Dedifferentiated amniotic fluid mesenchymal stem cell (primary cell): ENCODE results near the gene ZNF280B.

Source experiments
- DNase-seq: peaks from one replicate; pipeline ENCODE4 v3.0.0-alpha.2; 2016; ENCODE audit errors: extremely low spot score

The ZNF280B gene

GRCh38 chr22:22508274-22509176 lies at the start of gene ZNF280B:
Gene ZNF280B (minus strand): TSS chr22:22508742. CDS start chr22:22489398, 19,344 bp downstream.
- DNase-seq: peak; percentile 42

- no peak for DNase-seq
Observed at GRCh38 chr22:22556995-22557925, 48.7 kb upstream of the ZNF280B start.

GRCh38 chr22:22556578-22556977 lies 48.0 kb upstream of the ZNF280B start:
- no peak for DNase-seq

- no peak for DNase-seq
Observed at GRCh38 chr22:22555596-22555995, 47.1 kb upstream of the ZNF280B start.

GRCh38 chr22:22554587-22555284 lies 46.2 kb upstream of the ZNF280B start:
- no peak for DNase-seq

GRCh38 chr22:22553735-22554586 lies 45.4 kb upstream of the ZNF280B start:
- no peak for DNase-seq

GRCh38 chr22:22553141-22553540 lies 44.6 kb upstream of the ZNF280B start:
- DNase-seq: no peak

- no peak for DNase-seq
Observed at GRCh38 chr22:22552630-22553029, 44.1 kb upstream of the ZNF280B start.

GRCh38 chr22:22550789-22551434 lies 42.4 kb upstream of the ZNF280B start:
- DNase-seq: no peak

GRCh38 chr22:22548910-22549309 lies 40.4 kb upstream of the ZNF280B start:
- no peak for DNase-seq

- no peak for DNase-seq
Observed at GRCh38 chr22:22548317-22548716, 39.8 kb upstream of the ZNF280B start.

GRCh38 chr22:22547692-22548300 lies 39.3 kb upstream of the ZNF280B start:
- DNase-seq: no peak

- DNase-seq: no peak
Observed at GRCh38 chr22:22547226-22547625, 38.7 kb upstream of the ZNF280B start.

GRCh38 chr22:22546490-22546889 lies 37.9 kb upstream of the ZNF280B start:
- no peak for DNase-seq

- no peak for DNase-seq
Observed at GRCh38 chr22:22545084-22545483, 36.5 kb upstream of the ZNF280B start.

GRCh38 chr22:22538226-22538989 lies 29.9 kb upstream of the ZNF280B start:
- DNase-seq: no peak

- no peak for DNase-seq
Observed at GRCh38 chr22:22536916-22537315, 28.4 kb upstream of the ZNF280B start.

- DNase-seq: no peak
Observed at GRCh38 chr22:22536515-22536914, 28.0 kb upstream of the ZNF280B start.

- no peak for DNase-seq
Observed at GRCh38 chr22:22535662-22536061, 27.1 kb upstream of the ZNF280B start.
